WTC11 (cell line): ENCODE measurements around the gene STARD8.
A peak's percentile ranks its signal among the peaks of the same experiment; 100 is the strongest.

Experiments
- CREM ChIP-seq: sonication (generic); formaldehyde crosslinking; IDR thresholded peaks from 2 replicates; pipeline ENCODE4 v1.8.1; 2022; ENCODE audit warnings: mild to moderate bottlenecking, missing genetic modification reagents, moderate library complexity
- GRHL2 ChIP-seq: fragments of 250-450 bp; sonication (Bioruptor Pico); IDR thresholded peaks from 2 replicates; pipeline ENCODE4 v1.8.0; 2022; ENCODE audit warnings: mild to moderate bottlenecking, moderate library complexity; ENCODE audit not compliant: insufficient replicate concordance, severe bottlenecking
- NFYB ChIP-seq: sonication (generic); formaldehyde crosslinking; conservative IDR thresholded peaks from 2 replicates; pipeline ENCODE4 v1.8.0; 2022; ENCODE audit warnings: low read depth, missing genetic modification reagents
- SMAD4 ChIP-seq: sonication (generic); formaldehyde crosslinking; IDR thresholded peaks from 2 replicates; pipeline ENCODE4 v1.8.0; 2022; ENCODE audit warnings: mild to moderate bottlenecking, missing genetic modification reagents
- TCF7 ChIP-seq: sonication (generic); formaldehyde crosslinking; IDR thresholded peaks from 2 replicates; pipeline ENCODE4 v1.8.0; 2022; ENCODE audit warnings: mild to moderate bottlenecking, low read depth, missing genetic modification reagents, moderate library complexity
- ZBTB21 ChIP-seq: sonication (generic); formaldehyde crosslinking; IDR thresholded peaks from 2 replicates; pipeline ENCODE4 v1.8.1; 2023; ENCODE audit warnings: mild to moderate bottlenecking, missing genetic modification reagents, borderline replicate concordance
- ZNF121 ChIP-seq: sonication (generic); formaldehyde crosslinking; IDR thresholded peaks from 2 replicates; pipeline ENCODE4 v1.8.0; 2023; ENCODE audit warnings: missing genetic modification reagents
- TF ChIP-seq, protein P1 (sequence below): sonication (generic); formaldehyde crosslinking; IDR thresholded peaks from 2 replicates; pipeline ENCODE4 v1.8.0; 2022; ENCODE audit warnings: mild to moderate bottlenecking, missing genetic modification reagents
- TF ChIP-seq, protein P2 (sequence below): fragments of 200-600 bp; IDR thresholded peaks from 2 replicates; pipeline ENCODE4 v1.8.0; 2022; ENCODE audit warnings: antibody characterized with exemption
- TF ChIP-seq, protein P3 (sequence below): sonication (generic); formaldehyde crosslinking; IDR thresholded peaks from 2 replicates; pipeline ENCODE4 v1.8.1; 2023; ENCODE audit warnings: mild to moderate bottlenecking, missing genetic modification reagents, moderate library complexity
- TF ChIP-seq, protein P4 (sequence below): sonication (generic); formaldehyde crosslinking; IDR thresholded peaks from 2 replicates; pipeline ENCODE4 v1.8.0; 2022; ENCODE audit warnings: mild to moderate bottlenecking, missing genetic modification reagents

DNA sequence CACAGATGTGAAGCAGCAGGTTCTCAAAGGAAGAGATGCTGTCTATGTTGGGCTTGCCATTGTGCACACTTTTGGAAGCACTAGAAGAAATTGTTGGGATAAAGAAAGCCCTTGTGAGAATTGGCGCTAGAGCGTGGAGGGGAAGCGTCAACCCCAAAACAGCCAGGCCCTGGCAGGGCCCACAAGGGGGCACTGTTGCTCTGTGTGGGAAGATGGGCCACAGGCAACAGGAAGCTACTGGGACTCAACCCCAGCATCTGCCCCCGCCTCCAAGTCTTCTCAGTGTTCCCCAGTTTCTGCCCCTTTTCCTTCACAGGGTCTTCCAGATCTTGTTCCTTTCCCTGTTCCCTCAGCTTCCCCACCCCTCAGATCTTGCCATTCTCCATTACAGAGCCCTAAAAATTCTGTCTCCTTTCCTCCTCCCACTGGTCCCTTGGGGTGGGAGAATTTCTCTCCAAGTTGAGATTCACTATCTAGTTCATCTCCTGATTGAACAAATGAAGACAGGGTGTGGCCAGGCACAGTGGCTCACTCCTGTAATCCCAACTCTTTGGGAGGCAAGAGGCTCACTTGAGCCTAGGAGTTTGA is 85.5 kb downstream of the STARD8 start:
- TF ChIP-seq, protein P1, sequence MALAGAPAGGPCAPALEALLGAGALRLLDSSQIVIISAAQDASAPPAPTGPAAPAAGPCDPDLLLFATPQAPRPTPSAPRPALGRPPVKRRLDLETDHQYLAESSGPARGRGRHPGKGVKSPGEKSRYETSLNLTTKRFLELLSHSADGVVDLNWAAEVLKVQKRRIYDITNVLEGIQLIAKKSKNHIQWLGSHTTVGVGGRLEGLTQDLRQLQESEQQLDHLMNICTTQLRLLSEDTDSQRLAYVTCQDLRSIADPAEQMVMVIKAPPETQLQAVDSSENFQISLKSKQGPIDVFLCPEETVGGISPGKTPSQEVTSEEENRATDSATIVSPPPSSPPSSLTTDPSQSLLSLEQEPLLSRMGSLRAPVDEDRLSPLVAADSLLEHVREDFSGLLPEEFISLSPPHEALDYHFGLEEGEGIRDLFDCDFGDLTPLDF (CRISPR knock-in tag), result no peak
- TF ChIP-seq, protein P2, sequence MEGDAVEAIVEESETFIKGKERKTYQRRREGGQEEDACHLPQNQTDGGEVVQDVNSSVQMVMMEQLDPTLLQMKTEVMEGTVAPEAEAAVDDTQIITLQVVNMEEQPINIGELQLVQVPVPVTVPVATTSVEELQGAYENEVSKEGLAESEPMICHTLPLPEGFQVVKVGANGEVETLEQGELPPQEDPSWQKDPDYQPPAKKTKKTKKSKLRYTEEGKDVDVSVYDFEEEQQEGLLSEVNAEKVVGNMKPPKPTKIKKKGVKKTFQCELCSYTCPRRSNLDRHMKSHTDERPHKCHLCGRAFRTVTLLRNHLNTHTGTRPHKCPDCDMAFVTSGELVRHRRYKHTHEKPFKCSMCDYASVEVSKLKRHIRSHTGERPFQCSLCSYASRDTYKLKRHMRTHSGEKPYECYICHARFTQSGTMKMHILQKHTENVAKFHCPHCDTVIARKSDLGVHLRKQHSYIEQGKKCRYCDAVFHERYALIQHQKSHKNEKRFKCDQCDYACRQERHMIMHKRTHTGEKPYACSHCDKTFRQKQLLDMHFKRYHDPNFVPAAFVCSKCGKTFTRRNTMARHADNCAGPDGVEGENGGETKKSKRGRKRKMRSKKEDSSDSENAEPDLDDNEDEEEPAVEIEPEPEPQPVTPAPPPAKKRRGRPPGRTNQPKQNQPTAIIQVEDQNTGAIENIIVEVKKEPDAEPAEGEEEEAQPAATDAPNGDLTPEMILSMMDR, result peak; percentile 49; the same call in 1 of the 2 replicates
- TF ChIP-seq SMAD4 (CRISPR knock-in tag), result no peak
- no peak for TF ChIP-seq CREM
- TF ChIP-seq GRHL2 (CRISPR knock-in tag), result no peak
- TF ChIP-seq NFYB (CRISPR knock-in tag), result no peak
- TF ChIP-seq ZBTB21 (CRISPR knock-in tag), result no peak
- TF ChIP-seq TCF7 (CRISPR knock-in tag), result no peak
- TF ChIP-seq, protein P3, sequence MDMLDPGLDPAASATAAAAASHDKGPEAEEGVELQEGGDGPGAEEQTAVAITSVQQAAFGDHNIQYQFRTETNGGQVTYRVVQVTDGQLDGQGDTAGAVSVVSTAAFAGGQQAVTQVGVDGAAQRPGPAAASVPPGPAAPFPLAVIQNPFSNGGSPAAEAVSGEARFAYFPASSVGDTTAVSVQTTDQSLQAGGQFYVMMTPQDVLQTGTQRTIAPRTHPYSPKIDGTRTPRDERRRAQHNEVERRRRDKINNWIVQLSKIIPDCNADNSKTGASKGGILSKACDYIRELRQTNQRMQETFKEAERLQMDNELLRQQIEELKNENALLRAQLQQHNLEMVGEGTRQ, result no peak
- TF ChIP-seq ZNF121 (CRISPR knock-in tag), result no peak
- TF ChIP-seq, protein P4, sequence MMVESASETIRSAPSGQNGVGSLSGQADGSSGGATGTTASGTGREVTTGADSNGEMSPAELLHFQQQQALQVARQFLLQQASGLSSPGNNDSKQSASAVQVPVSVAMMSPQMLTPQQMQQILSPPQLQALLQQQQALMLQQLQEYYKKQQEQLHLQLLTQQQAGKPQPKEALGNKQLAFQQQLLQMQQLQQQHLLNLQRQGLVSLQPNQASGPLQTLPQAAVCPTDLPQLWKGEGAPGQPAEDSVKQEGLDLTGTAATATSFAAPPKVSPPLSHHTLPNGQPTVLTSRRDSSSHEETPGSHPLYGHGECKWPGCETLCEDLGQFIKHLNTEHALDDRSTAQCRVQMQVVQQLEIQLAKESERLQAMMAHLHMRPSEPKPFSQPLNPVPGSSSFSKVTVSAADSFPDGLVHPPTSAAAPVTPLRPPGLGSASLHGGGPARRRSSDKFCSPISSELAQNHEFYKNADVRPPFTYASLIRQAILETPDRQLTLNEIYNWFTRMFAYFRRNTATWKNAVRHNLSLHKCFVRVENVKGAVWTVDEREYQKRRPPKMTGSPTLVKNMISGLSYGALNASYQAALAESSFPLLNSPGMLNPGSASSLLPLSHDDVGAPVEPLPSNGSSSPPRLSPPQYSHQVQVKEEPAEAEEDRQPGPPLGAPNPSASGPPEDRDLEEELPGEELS (CRISPR knock-in tag), result no peak
